Loucy (cell line): ENCODE data around the gene SGCA.
A peak's percentile ranks its signal among the peaks of the same experiment; 100 is the strongest.

Experiments used
- EZH2phosphoT487 ChIP-seq: fragments of 200-600 bp; IDR thresholded peaks from 2 replicates; pipeline ENCODE4 v1.6.1; 2018; ENCODE audit warnings: antibody characterized with exemption, mild to moderate bottlenecking, moderate library complexity, borderline replicate concordance
- TF ChIP-seq, protein P1 (sequence below): fragments of 200-600 bp; sonication (generic); conservative IDR thresholded peaks from 2 replicates; pipeline ENCODE4 v1.5.1; 2014; ENCODE audit warnings: mild to moderate bottlenecking, antibody characterized with exemption, low read length

DNA sequence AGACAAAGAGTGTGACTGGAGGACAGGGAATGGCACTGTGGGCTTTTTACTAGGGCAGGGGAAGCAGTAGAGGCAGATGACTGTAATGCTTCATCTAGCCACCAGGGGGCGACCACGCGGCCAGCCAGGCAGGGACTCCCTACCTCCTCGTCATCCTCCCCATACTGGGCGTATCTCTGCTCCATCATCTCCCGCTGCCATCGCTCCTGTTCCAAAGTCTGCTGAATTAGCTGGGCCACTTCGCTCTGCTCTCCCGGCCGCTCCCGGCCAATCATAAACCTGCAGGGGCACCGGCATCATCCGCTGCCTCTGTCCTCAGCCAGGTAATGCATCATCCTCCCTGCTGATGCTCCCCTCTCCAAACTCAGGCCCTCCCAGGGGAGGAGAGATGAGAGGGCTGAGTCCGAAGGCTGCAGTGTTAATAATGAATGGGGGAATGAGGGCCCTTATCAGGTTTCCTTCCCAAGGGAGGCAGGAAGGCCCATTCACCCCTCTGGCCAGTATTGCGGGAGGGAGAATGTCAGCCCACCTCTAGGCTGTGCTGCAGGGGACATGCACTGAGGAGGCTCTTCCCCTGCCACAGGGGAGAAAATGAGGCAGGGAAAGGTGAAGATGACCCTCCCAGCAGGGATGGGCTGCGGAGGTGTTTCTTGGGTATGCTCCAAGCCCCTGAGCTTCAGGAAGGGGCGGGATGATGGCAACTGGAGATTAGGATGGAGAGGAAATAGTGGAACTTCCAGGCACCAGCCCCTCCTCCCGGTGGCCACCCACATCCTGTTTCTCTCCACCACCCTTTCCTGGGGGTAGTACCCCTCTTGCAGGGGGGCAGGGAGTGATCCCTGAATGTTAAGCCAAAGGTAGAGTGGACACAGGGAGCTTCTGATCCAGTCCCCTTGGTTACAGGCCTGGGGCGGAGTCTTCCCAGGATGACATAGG lies 25.6 kb upstream of the SGCA start:
- TF ChIP-seq, protein P1, sequence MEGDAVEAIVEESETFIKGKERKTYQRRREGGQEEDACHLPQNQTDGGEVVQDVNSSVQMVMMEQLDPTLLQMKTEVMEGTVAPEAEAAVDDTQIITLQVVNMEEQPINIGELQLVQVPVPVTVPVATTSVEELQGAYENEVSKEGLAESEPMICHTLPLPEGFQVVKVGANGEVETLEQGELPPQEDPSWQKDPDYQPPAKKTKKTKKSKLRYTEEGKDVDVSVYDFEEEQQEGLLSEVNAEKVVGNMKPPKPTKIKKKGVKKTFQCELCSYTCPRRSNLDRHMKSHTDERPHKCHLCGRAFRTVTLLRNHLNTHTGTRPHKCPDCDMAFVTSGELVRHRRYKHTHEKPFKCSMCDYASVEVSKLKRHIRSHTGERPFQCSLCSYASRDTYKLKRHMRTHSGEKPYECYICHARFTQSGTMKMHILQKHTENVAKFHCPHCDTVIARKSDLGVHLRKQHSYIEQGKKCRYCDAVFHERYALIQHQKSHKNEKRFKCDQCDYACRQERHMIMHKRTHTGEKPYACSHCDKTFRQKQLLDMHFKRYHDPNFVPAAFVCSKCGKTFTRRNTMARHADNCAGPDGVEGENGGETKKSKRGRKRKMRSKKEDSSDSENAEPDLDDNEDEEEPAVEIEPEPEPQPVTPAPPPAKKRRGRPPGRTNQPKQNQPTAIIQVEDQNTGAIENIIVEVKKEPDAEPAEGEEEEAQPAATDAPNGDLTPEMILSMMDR: peak; percentile 80
- no peak for TF ChIP-seq EZH2phosphoT487
